NK-92 treated with Interleukin-12 subunit alpha and Interleukin-12 subunit beta, amount 100 ng/mL, for 24 hours (cell line): ENCODE data around the gene GZF1.
"Not testable (repeated sequence)": the region's sequence is repeated elsewhere in the genome, so short reads cannot be mapped to it uniquely, and the experiment has no call there.

Experiments
- DNase-seq: peaks from one replicate; lab custom pipeline; 2025; lab: John Stamatoyannopoulos, UW

Gene GZF1

GRCh38 chr20:23346002-23346401 lies 16.0 kb upstream of the GZF1 start:
- no peak for DNase-seq

DNA sequence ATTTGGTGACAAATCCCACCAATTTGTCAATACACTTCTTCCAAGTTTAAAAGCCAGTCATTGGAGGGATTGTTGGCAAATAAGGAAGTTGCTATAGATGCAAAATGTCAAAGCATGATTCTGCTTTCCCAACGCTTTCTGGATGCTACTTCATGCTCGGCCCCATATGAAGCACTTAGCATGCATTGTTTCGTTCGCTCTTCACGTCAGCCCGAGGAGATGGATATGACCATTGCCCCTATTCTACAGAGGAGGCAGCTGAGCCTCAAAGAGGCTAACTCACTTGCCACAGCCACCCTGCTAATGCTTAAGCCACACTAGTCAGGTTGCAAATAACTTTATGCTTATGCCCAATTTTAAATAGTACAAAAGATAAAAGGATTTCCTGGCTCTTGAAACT lies 14.2 kb upstream of the GZF1 start:
- no peak for DNase-seq

DNA sequence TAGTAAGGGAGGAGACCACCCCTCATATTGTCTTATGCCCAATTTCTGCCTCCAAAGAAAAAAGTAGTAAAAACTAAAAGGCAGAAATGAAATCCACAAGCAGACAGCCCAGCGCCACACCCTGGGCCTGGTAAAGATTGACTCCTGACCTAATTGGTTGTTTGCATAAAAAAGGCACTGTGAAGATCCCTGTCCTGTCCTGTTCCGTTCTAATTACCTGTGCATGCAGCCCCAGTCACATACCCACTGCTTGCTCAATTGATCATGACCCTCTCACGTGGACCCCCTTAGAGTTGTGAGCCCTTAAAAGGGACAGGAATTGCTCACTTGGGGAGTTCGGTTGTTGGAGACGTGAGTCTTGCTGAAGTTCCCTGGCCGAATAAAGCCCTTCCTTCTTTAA lies 13.5 kb upstream of the GZF1 start:
- not testable (repeated sequence) for DNase-seq

DNA sequence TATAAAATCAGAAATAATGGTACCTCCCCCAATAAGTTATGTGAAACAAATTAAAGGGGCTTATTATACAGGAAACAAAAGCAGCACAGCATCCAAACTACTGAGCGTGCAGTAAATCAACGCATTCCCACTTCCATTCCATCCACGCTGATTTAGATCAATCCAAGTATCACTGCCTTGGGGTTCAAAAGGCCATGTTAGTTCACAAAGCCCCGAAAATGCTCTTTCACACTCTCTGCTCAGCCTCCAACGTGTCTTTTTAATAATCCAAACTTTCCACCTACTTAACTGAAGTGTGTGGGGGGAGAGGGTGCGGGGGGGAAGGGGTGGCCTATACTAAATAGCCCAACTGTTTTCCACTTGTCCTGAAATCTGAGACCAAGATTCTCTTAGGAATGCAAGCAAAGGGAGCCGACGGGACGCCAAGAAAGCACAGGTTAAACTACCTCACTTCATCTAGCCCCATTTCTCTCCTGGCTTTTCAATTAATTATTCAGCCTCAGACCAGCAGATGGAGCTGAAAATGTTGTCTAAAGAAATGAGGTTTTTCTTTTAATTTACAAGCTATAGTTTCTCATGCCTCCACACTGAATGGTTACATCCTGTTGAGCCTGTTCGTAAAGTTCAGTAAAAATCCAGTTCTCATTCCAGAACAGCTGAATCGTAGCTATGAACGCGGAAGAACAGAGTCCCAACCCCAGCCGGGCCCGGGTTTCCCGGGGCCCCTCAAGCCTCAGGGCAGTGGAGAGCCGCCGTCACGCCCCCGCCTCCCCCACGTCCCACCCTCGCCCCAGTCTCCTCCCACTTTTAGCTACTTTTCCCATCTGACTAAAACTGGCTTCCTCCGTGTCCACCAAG lies 12.4 kb upstream of the GZF1 start:
- DNase-seq = peak; percentile 87

DNA sequence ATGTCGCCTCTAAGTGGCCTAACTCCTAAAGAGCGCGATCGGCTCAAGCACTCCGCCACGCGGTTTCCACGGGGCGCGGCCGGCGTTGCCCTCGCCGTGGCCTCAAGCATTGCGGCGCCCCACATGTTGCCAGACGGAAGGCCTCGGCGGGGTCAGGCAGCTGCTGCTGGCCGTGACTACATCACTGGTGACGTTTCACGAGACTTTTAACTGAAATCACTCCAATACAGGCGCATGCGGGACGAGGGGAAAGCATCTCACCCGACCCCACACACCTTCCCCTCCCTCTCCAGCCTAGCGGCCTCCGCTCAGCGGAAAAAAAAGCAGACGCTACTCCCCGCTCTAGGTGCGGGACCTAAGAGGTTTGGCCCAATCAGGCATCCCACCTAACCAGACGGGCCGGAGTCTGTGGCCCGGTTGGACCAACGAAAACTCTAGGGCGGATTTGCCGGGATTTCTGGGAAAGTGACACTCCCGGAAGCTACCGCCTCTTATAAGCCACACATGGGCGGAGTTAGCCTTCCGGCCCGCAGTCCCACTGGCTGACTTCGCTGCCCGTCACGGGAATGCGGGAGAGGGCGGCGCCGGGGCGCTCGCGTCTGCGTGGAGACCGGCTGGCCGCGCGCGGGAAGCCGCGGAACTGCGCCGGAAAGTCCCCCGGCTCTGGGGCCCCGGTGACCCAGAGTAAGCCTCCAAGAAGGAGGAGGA lies 11.6 kb upstream of the GZF1 start, which contains the start of gene NXT1:
Gene NXT1, plus strand, starts transcription at position 596 of the 708 bp plus-strand sequence. CDS start 3,251 bp downstream, outside the sequence.
- DNase-seq = peak; percentile 95

DNA sequence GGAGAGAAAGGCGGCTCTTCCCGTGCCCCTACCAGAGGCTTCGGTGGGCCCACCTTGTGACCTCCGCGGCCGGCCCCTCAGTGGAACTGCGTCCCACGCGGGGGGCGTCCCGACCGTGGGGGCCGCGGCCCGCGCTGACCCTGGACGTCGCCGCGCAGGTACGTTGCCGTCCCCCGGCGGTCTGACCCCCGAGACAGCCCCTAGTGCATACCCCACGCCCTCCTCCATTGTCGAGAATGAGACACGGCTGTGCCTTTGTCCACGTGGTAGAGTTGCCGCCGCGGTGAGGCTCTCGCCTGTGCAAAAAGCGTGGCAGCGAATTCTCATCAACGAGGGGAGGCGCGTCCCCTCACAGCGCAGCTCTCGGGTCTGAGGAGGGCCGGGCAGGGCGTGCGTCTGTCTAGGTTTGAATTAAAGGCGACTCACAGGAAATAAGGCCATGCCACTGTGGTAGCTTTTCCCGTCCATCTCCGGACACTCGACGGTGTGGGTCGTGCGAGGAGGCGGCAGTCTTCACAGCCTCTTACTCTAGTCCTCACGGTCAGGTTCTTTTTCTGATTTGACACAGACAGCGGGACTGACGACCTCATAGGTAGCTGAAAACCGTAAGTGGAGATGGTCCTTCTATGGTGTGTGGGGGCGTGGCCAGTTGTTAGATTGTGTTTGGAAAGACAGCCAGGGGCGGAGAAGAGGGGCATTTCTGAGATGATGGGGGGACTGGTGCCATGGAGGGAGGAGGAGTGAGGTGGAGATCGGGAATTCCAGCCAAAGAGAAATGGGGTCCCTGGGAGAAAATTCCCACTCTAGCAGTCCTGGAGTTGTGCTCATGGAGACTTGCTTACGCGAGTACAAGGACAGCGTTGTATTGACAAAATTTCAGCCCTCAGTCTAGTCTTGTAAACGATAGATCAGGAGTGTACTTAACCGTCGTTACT lies 10.8 kb upstream of the GZF1 start:
- DNase-seq = peak; percentile 54

DNA sequence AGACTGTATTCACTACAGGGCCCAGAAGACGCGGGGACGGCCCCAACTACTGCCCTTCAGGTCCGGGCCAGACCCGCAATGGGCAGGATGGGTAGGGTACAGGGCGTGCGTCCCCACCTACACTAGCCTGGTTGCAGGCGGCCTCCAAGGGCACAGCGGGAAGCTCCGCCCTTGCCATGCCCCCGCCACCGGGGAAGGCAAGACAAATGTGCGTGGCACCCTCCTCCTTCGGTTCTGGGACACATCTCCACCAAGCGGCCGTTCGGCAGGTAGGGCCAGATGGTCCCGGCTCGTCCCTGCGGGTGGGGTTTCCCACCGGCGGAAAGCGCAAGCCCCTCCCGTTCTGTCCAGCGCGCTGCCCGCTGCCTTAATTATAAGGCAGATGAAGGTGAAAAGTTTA lies 5.8 kb upstream of the GZF1 start:
- no peak for DNase-seq

GRCh38 chr20:23357767-23358562 lies 4.0 kb upstream of the GZF1 start:
- peak; percentile 100 for DNase-seq

- no peak for DNase-seq
Measured at GRCh38 chr20:23358563-23358906, 3.4 kb upstream of the GZF1 start.

DNA sequence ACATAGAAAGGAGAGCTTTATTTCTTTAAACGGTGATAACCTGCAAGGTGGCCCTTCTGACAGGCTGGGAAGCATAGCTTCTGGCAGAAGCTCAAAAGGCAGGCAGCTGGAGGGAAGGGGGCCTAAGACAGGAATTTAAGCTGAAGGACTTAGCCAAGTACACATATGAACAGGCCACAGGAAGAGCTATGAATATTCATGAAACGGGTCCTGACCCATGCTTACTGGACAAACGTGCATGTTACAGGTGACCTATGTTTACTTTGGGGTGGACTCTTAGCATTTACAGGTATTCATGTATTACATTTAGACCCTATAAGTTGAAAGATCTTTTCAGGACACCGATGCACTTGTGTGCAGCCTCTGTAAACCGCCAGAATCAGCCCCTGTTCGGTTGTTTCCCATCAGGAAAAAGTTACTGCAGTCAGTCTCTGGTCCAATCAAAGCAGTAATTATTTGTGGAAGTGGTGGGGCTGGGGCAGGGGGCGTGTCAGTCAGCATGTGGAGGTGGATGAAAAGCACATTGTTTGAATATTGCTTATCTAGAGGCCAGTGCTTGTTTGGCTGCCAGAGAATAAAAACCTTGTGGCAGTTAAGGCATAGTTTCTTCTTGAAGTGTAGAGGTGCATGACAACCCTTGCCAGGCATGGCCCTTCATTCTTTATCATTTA lies 2.9 kb upstream of the GZF1 start:
- DNase-seq = no peak

DNA sequence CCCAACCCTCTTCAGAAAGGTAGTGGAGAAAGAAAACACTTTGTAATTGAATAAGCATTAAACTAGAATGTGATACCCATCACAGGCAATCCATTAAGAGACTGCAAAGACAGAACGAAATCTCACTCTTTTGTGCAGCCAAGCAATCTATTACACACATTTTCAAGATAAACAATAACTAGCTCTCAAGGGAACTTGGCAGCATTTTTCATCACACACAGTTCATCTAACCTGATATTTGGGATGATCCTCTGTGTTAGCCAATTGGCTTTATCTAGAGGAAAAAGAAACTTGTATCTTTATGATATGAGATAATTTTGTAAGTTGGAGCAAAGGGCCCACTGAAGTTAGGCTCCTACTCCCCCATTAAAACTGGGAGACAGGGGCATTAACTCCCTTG lies 1.5 kb upstream of the GZF1 start:
- DNase-seq = no peak

- DNase-seq = no peak
Measured at GRCh38 chr20:23361119-23361475, 885 bp upstream of the GZF1 start.

GRCh38 chr20:23362392-23363256 lies 642 bp downstream of the GZF1 start:
- DNase-seq = no peak

GRCh38 chr20:23363257-23363649 lies 1.3 kb downstream of the GZF1 start:
- no peak for DNase-seq

DNA sequence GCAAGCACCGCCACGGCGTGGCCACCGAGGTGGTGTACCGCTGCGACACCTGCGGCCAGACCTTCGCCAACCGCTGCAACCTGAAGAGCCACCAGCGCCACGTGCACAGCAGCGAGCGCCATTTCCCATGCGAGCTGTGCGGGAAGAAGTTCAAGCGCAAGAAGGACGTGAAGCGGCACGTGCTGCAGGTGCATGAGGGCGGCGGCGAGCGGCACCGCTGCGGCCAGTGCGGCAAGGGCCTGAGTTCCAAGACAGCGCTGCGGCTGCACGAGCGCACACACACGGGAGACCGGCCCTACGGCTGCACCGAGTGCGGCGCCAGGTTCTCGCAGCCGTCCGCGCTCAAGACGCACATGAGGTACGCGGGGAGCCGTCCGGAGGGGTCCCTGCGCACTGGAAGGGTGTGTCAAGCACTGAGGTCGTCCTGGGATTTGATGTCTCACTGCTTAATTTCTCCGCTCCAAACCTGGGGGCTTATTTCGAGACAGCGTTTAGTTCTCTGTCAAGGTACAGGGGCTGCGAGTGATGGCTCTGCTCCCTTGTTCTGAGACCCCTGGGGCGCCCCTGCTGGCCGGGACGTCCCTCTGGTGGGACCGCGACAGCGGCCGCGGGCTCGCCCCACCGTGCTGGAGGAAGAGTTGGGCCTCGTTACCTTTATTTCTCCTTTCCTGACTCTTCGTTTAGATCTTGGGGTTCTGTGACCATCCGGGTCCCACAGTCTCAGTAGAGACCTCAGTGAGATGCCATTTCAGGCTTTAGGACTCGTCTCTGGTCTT lies 3.6 kb downstream of the GZF1 start:
- no peak for DNase-seq

DNA sequence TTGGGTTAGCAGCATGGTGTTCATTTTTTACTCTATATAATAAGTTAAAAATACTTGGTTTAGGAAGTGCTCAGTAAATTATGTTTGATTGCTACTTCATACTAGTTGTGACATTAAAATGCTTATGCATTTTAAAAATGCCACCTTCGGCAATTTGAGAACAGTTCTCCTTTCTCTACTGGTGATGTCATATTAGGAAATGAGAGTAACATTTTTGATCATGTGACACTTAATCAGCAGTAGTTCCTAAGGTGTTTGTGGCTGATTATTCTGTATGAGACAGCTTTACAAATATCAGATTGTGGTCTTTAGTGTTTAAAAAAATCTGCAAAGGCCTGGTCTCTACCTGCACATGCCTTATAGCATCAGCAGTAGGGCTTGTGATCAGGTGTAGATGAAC lies 4.4 kb downstream of the GZF1 start:
- DNase-seq = no peak

- DNase-seq = no peak
Measured at GRCh38 chr20:23367770-23368169, 5.8 kb downstream of the GZF1 start.

GRCh38 chr20:23368316-23369071 lies 6.5 kb downstream of the GZF1 start:
- no peak for DNase-seq
